Aorta (tissue), 5 donors: ENCODE measurements around the gene RCC2. TPM values are rescaled to one million over a fixed set of nuclear protein-coding genes. Genes with fewer than 3 reads are reported as not detected.

Experiments used
- ATAC-seq: fragments of 200-7000 bp; cut with Tn5 transposase; one replicate; pipeline ENCODE4 v1.9.1; 2022; ENCODE audit warnings: moderate library complexity; ENCODE audit not compliant: low FRiP score
- DNase-seq, 2 donors: peaks; one replicate each; pipeline ENCODE4 v3.0.0-alpha.2; 2020
- H3K27ac ChIP-seq, 2 donors: one replicate each; pipeline ENCODE4 v1.5.1; 2013; ENCODE audit warnings: low read length in 2 of 2, mild to moderate bottlenecking in 2 of 2, moderate library complexity in 2 of 2, control low read depth in 1 of 2, inconsistent platforms in 1 of 2, low read depth in 1 of 2
- H3K27me3 ChIP-seq, 2 donors: one replicate each; pipeline ENCODE4 v1.6.1; 2013; ENCODE audit warnings: control low read depth in 1 of 2, low read length in 1 of 2, mild to moderate bottlenecking in 1 of 2, moderate library complexity in 1 of 2; ENCODE audit not compliant: insufficient read depth in 2 of 2, control insufficient read depth in 1 of 2
- H3K36me3 ChIP-seq, 2 donors: one replicate each; pipeline ENCODE4 v1.6.1; 2013; ENCODE audit warnings: control low read depth in 1 of 2, low read length in 1 of 2, mild to moderate bottlenecking in 1 of 2; ENCODE audit not compliant: insufficient read depth in 2 of 2, control insufficient read depth in 1 of 2
- H3K4me1 ChIP-seq, 2 donors: one replicate each; pipeline ENCODE4 v1.6.1; 2013; ENCODE audit warnings: low read length in 2 of 2, control low read depth in 1 of 2, mild to moderate bottlenecking in 1 of 2, moderate library complexity in 1 of 2; ENCODE audit not compliant: insufficient read depth in 2 of 2, control insufficient read depth in 1 of 2
- H3K4me3 ChIP-seq, 2 donors: one replicate each; pipeline ENCODE4 v1.5.1; 2013; ENCODE audit warnings: low read length in 2 of 2, control low read depth in 1 of 2, mild to moderate bottlenecking in 1 of 2
- H3K9me3 ChIP-seq: one replicate; pipeline ENCODE4 v1.6.1; 2013; ENCODE audit warnings: mild to moderate bottlenecking, low read length; ENCODE audit not compliant: control insufficient read depth
- WGBS, 2 donors: extraction: QIAGEN DNeasy Blood & Tissue Kit; methylation state at CpG; one replicate each; pipeline ENCODE4 v1.1.7; 2013; 5-methylcytosine and 5-hydroxymethylcytosine counted together
- intact Hi-C, 2 donors: fragments of 100-400 bp; cut with DNase I; formaldehyde crosslinking; loops; one replicate each; pipeline versions ENCODE4 v1.14.2 to v1.15.0; 2022
- polyA plus RNA-seq, 2 donors: library from polyadenylated mRNA; stranded (reverse); fragments of 200-250 nt; gene quantifications; one replicate each; pipeline ENCODE4 v1.2.3, GENCODE V29; 2013
- total RNA-seq, 2 donors: library from RNA; stranded (reverse); fragmentation: NEBNext Ultra II Directional; extraction: Animal tissue kit (Norgen Biotek cat#: 25700); gene quantifications; one replicate each; pipeline ENCODE4 v1.2.1, GENCODE V29; 2021
- donor health status: healthy with polysubstance abuse.
- donor health status: Bipolar disorder and iron deficiency.
- donor health status: DM: no; HTN: no; CAD: no.
- donor health status: DM: no; HTN: no; CAD: no.
- donor health status: DM: yes; HTN: yes; CAD: no.

The RCC2 gene
- total and polyA plus RNA-seq, 4 donors = 7.5 to 34.2 (median 17.1) TPM

DNA sequence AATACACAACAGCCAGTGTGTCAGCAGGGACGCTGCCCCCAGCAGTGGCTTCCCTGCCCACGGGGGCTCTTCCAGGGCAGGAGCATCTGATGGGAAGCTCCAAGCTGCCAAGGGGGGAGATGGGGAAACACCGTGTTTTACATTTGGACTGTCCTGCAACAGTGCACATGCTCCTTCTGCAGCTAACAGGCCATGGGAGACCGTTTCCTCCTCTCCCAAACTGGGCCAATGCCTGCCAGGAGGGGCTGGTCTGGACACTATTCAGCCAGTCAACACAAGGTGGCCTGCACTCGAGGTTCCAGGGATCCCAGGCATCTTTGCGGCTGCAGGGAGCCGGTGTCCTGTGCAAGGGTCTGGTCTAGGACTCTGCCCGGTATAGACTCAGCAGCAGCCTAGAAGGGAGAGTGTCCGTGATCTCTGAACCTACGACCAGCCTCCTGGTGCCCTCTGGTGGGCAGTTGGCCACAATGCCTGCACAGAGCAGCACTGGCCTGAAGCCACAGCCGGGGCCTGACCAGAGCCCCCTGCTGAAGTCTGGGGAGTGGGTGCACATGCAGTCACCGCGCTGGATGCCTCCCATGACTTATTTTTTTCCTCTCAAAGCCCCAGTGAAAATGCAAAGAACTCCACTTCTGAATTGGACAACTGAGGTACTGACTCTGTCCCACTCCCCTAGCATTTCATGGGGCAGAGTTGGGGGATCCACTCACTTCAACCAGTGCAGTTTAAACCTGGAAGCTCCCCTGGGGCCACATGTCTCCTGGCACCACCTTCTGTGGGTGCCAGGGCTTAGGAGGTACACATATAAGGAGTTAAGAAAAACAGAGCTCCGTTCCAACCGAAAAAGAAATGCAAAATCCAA lies 33.3 kb downstream of the RCC2 start:
- DNase-seq = peak in 1 of 2 donors; percentile 65
- intact Hi-C loops = loop anchor here (5.0 to 10.0 kb wide), 2 partner anchors 279 to 281 kb away; no protein-coding TSS in a partner anchor
- Histone ChIP-seq H3K9me3 (no peaks in the 10 kb centered on the region), H3K27me3 (no peaks in the 10 kb centered on the region), H3K27ac (no peak overlapping the region), H3K36me3 (no peaks in the 10 kb centered on the region), H3K4me1 (no peaks in the 10 kb centered on the region), H3K4me3 (no peak overlapping the region)
- 45% methylated on average over 15 of the region's 15 CpGs for WGBS, 2 donors
- ATAC-seq = peak; percentile 85

GRCh38 chr1:17404820-17405219 lies 34.7 kb downstream of the RCC2 start:
- WGBS, 2 donors = 73 to 80% methylated on average over 6 of the region's 6 CpGs
- DNase-seq = no peak
- Histone ChIP-seq H3K27me3 (no peaks in the 10 kb centered on the region), H3K36me3 (no peaks in the 10 kb centered on the region), H3K4me3 (no peak overlapping the region), H3K4me1 (no peaks in the 10 kb centered on the region), H3K9me3 (no peaks in the 10 kb centered on the region), H3K27ac (no peak overlapping the region)
- intact Hi-C loops = loop anchor here (5.0 to 10.0 kb wide), 2 partner anchors 278 to 280 kb away; no protein-coding TSS in a partner anchor
- no peak for ATAC-seq

GRCh38 chr1:17404034-17404684 lies 35.3 kb downstream of the RCC2 start:
- ATAC-seq (no peak), DNase-seq (no peak)
- Histone ChIP-seq H3K27ac (no peak overlapping the region), H3K36me3 (no peaks in the 10 kb centered on the region), H3K4me3 (no peak overlapping the region), H3K27me3 (no peaks in the 10 kb centered on the region), H3K4me1 (no peaks in the 10 kb centered on the region), H3K9me3 (no peaks in the 10 kb centered on the region)
- intact Hi-C loops = loop anchor here in 1 of 2 donors (10.0 kb wide), 1 partner anchor 279 kb away; no protein-coding TSS in a partner anchor
- WGBS, 2 donors = 61 to 64% methylated on average over 15 of the region's 15 CpGs

GRCh38 chr1:17403081-17403480 lies 36.4 kb downstream of the RCC2 start:
- Histone ChIP-seq H3K27ac (no peak overlapping the region), H3K4me1 (no peaks in the 10 kb centered on the region), H3K27me3 (no peaks in the 10 kb centered on the region), H3K4me3 (no peak overlapping the region), H3K9me3 (no peaks in the 10 kb centered on the region), H3K36me3 (no peaks in the 10 kb centered on the region)
- ATAC-seq = no peak
- DNase-seq = no peak
- intact Hi-C loops = loop anchor here in 1 of 2 donors (10.0 kb wide), 1 partner anchor 278 kb away; no protein-coding TSS in a partner anchor
- WGBS, 2 donors = 55 to 59% methylated on average over 3 of the region's 3 CpGs

- H3K9me3 ChIP-seq = no peaks in the 10 kb centered on the region
- no peak overlapping the region for H3K27ac ChIP-seq
- H3K36me3 ChIP-seq = no peaks in the 10 kb centered on the region
- ATAC-seq = no peak
- no peaks in the 10 kb centered on the region for H3K27me3 ChIP-seq
- no peak overlapping the region for H3K4me3 ChIP-seq
- intact Hi-C loops = loop anchor here in 1 of 2 donors (10.0 kb wide), 1 partner anchor 277 kb away; no protein-coding TSS in a partner anchor
- no peaks in the 10 kb centered on the region for H3K4me1 ChIP-seq
- WGBS, 2 donors = 54 to 63% methylated on average over 4 of the region's 4 CpGs
- DNase-seq = no peak
These were observed 37.6 kb downstream of the RCC2 start for GRCh38 chr1:17401841-17402240.

GRCh38 chr1:17400725-17401341 lies 38.6 kb downstream of the RCC2 start:
- WGBS, 2 donors = 88 to 89% methylated on average over 11 of the region's 11 CpGs
- Histone ChIP-seq H3K27ac (no peak overlapping the region), H3K36me3 (no peaks in the 10 kb centered on the region), H3K4me3 (no peak overlapping the region), H3K9me3 (no peaks in the 10 kb centered on the region), H3K27me3 (no peaks in the 10 kb centered on the region), H3K4me1 (no peaks in the 10 kb centered on the region)
- ATAC-seq (no peak), DNase-seq (no peak)
- intact Hi-C loops = loop anchor here in 1 of 2 donors (10.0 kb wide), 1 partner anchor 276 kb away; no protein-coding TSS in a partner anchor

DNA sequence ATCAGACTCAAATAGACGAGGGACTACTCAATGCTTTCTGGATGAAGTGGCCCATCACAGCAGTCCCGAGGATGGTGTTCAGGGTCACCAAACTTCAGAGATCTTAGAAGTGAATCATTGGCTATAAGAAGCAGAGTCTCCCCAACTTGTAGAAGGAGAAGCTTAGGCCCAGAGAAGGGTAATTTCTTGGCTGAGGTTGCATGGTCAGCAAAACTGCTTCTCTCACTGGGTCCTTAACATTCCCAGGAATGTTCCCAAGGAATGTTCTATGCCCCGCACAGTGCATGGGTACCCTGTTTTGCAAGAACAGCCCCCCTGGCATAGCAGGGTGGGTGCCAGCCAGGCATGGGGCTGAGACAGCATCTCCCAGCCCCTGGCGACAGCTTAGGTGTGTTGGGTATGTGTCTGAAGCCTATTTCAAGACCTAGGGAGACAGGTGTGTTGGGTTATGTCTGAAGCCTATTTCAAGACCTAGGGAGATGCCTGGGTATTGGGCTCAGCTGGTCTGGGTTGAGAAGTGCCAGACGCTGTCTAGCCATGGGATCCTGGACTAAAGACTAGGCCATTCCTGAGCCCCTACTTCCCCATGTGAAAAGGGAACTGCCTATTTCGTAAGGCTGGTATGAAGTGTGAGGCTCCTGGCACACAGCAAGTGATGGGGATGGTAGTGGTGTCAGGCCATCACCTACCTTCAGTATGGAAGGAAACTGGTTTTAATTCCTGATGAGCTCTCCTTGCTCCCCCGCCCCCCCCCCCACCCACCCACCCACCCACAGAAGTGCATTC lies 41.4 kb downstream of the RCC2 start:
- Histone ChIP-seq H3K27ac (no peak overlapping the region), H3K9me3 (no peaks in the 10 kb centered on the region), H3K4me1 (no peaks in the 10 kb centered on the region), H3K36me3 (no peaks in the 10 kb centered on the region), H3K4me3 (no peak overlapping the region), H3K27me3 (no peaks in the 10 kb centered on the region)
- ATAC-seq = no peak
- intact Hi-C loops = no loop called here
- 84 to 93% methylated on average over 6 to 7 of the region's 7 CpGs for WGBS, 2 donors
- DNase-seq = no peak

DNA sequence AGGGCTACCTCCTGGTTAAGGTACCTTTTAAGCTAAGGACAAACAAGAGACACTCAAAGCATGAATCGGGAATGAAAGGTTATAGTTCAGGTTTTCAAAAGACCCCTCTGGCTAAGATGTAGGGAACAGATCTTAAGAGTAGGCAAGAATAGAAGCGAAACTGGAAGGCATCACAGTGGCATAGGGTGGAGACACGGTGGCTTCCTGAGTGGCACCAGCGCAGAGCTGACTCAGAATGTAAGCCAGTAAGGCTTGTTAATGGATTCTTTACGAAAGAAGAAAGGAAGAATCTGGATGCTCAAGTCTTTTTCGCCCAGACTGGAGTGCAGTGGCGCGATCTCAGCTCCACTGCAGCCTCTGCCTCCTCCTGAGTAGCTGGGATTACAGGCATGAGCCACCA lies 46.2 kb downstream of the RCC2 start:
- no peak for ATAC-seq
- 66% methylated on average over 8 of the region's 8 CpGs for WGBS, 2 donors
- H3K27ac ChIP-seq = no peak overlapping the region

More for the DNA sequence above, 46.2 kb downstream of the RCC2 start:
- Histone ChIP-seq H3K4me3 (no peak overlapping the region), H3K9me3 (no peaks in the 10 kb centered on the region), H3K4me1 (no peaks in the 10 kb centered on the region), H3K27me3 (no peaks in the 10 kb centered on the region), H3K36me3 (no peaks in the 10 kb centered on the region)
- DNase-seq = no peak
- intact Hi-C loops = no loop called here
